ENCODE results near the gene MYLK.
"Not testable (repeated sequence)": the region's sequence is repeated elsewhere in the genome, so short reads cannot be mapped to it uniquely, and the experiment has no call there.

The MYLK gene

DNA sequence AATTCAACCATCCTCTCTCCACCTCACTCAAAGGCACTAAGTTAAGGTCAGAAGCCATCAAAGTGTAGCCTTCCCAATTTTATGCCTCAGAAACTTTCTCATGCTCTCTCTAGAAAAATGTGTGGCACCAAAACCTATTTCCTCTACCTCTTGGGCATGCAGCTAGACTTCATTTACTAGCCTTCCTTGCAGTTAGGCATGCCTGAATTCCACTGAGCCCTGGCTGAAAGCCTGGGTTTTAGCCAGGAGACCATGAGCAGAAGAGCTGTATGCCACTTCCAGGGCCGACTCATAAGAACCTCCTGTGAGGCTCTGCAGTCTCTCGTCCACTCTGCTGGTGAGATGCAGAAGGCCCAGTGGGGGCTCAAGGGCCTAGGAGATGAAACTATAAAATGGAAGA, 145.0 kb downstream of the MYLK start:
- Histone ChIP-seq H3K4me3 (ENCODE audit: extremely low read depth, insufficient read depth, low read length, poor library complexity, severe bottlenecking) (no peak overlapping the region), H3K27ac (ENCODE audit: low read depth, low read length, severe bottlenecking) (no peak overlapping the region), H3K9me3 (ENCODE audit: control insufficient read depth, low read length) (no peaks in the 10 kb centered on the region), H3K4me1 (ENCODE audit: control insufficient read depth, insufficient read depth, low read length, poor library complexity, severe bottlenecking) (peaks cover 35% of the 10 kb centered on the region), H3K36me3 (ENCODE audit: control insufficient read depth, insufficient read depth, low read length) (peaks cover 3% of the 10 kb centered on the region)
- 86 to 93% methylated on average over 1 to 2 of the region's 2 CpGs for WGBS, 2 experiments (ENCODE audit: insufficient coverage in 2 of 2)

- not testable (repeated sequence) for H3K9me3 ChIP-seq (ENCODE audit: control insufficient read depth, low read length); H3K36me3 ChIP-seq (ENCODE audit: control insufficient read depth, insufficient read depth, low read length); H3K4me3 ChIP-seq (ENCODE audit: extremely low read depth, insufficient read depth, low read length, poor library complexity, severe bottlenecking); H3K27ac ChIP-seq (ENCODE audit: low read depth, low read length, severe bottlenecking)
- H3K4me1 ChIP-seq (ENCODE audit: control insufficient read depth, insufficient read depth, low read length, poor library complexity, severe bottlenecking): peaks cover 41% of the 10 kb centered on the region
- WGBS, 2 experiments (ENCODE audit: insufficient coverage in 2 of 2): 90% methylated on average over 3 of the region's 5 CpGs
Measured at GRCh38 chr3:123738522-123738921, 145.6 kb downstream of the MYLK start.

DNA sequence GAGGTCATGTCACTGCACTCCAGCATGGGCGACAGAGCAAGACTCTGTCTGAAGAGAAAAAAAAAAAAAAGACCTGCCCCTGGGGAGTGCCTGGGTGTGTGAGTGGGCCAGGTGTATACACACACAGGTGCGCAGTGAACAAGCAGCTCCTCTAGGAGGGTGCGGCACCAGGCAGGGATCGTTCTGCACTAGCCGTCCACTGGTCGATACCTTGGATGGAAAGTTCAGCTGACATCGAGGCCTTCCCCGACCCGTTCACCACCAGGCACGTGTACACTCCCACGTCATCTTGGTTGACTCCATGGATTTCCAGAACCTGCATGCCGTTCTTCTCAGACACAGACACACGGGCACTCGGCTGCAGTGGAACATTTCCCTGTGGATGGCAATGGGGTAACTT, 147.0 kb downstream of the MYLK start:
- H3K9me3 ChIP-seq (ENCODE audit: control insufficient read depth, low read length): no peaks in the 10 kb centered on the region
- H3K36me3 ChIP-seq (ENCODE audit: control insufficient read depth, insufficient read depth, low read length): peaks cover 15% of the 10 kb centered on the region
- 94 to 97% methylated on average over 14 of the region's 14 CpGs for WGBS, 2 experiments (ENCODE audit: insufficient coverage in 2 of 2)
- H3K4me1 ChIP-seq (ENCODE audit: control insufficient read depth, insufficient read depth, low read length, poor library complexity, severe bottlenecking): peaks cover 50% of the 10 kb centered on the region
- H3K27ac ChIP-seq (ENCODE audit: low read depth, low read length, severe bottlenecking): no peak overlapping the region
- H3K4me3 ChIP-seq (ENCODE audit: extremely low read depth, insufficient read depth, low read length, poor library complexity, severe bottlenecking): no peak overlapping the region

- Histone ChIP-seq H3K36me3 (ENCODE audit: control insufficient read depth, insufficient read depth, low read length) (peaks cover 15% of the 10 kb centered on the region), H3K27ac (ENCODE audit: low read depth, low read length, severe bottlenecking) (no peak overlapping the region), H3K4me3 (ENCODE audit: extremely low read depth, insufficient read depth, low read length, poor library complexity, severe bottlenecking) (no peak overlapping the region), H3K4me1 (ENCODE audit: control insufficient read depth, insufficient read depth, low read length, poor library complexity, severe bottlenecking) (peaks cover 39% of the 10 kb centered on the region), H3K9me3 (ENCODE audit: control insufficient read depth, low read length) (no peaks in the 10 kb centered on the region)
- 60 to 83% methylated on average over 1 to 2 of the region's 2 CpGs for WGBS, 2 experiments (ENCODE audit: insufficient coverage in 2 of 2)
Measured at GRCh38 chr3:123735456-123735855, 148.7 kb downstream of the MYLK start.

DNA sequence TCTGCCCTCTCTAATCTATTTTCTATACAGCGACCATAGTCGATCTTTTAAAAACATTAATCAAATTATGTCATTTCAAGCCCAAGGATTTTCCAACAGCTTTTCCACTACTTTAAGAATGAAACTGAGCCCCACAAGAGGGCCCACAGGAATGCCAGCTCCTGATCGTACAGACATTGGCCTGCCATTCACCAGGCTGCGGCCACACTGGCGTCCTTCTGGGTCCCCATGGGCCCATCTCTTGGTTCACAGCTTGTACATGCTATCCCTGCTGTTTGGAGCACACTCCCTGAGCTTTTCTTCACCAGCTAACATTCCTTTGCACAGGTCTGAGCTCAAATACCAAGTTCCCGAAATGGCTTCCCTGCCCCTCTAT, 149.6 kb downstream of the MYLK start:
- no peak overlapping the region for H3K4me3 ChIP-seq (ENCODE audit: extremely low read depth, insufficient read depth, low read length, poor library complexity, severe bottlenecking)
- 75 to 77% methylated on average over 6 of the region's 6 CpGs for WGBS, 2 experiments (ENCODE audit: insufficient coverage in 2 of 2)
- peaks cover 15% of the 10 kb centered on the region for H3K36me3 ChIP-seq (ENCODE audit: control insufficient read depth, insufficient read depth, low read length)
- H3K27ac ChIP-seq (ENCODE audit: low read depth, low read length, severe bottlenecking): peak overlapping the region; percentile 72
- peaks cover 30% of the 10 kb centered on the region for H3K4me1 ChIP-seq (ENCODE audit: control insufficient read depth, insufficient read depth, low read length, poor library complexity, severe bottlenecking)
- H3K9me3 ChIP-seq (ENCODE audit: control insufficient read depth, low read length): no peaks in the 10 kb centered on the region

DNA sequence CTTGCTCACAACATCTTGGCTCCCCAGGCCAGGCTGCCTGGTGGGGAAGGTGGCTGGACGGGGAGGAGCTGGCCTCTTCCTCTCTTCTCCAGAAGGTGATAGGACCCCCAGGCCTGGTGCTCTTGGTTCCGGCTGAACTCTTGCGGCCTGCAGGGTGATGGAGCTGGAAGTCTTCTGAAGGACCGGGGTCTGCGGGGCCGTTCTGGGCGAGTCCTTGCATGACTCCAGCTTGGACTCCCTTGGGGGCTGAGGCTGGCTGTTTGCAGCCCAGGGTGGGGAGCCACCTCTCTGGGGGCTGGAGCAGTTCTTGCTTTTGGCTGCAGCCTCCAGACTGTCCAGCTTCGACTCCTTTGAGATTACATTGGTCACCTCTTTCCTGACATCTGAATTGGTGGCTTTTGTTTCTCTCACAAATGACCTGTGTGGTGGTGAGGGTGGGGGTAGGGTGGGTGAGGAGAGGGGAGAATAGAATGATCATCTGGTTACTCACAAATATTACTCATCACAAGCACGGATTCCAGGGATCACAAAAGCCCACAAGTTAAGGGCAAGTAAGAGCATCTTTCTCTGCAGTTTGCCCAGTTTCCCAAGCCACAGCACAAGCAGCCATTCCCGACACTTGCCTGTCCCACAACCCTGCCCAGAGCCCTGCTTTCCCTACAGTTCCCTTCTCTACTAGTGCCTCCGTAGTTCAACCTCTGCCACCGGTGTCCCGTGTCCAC, 150.2 kb downstream of the MYLK start:
- Histone ChIP-seq H3K36me3 (ENCODE audit: control insufficient read depth, insufficient read depth, low read length) (peaks cover 15% of the 10 kb centered on the region), H3K9me3 (ENCODE audit: control insufficient read depth, low read length) (peaks cover 4% of the 10 kb centered on the region), H3K4me1 (ENCODE audit: control insufficient read depth, insufficient read depth, low read length, poor library complexity, severe bottlenecking) (peaks cover 30% of the 10 kb centered on the region), H3K27ac (ENCODE audit: low read depth, low read length, severe bottlenecking) (peak overlapping the region; percentile 72), H3K4me3 (ENCODE audit: extremely low read depth, insufficient read depth, low read length, poor library complexity, severe bottlenecking) (no peak overlapping the region)
- 85 to 88% methylated on average over 9 to 10 of the region's 13 CpGs for WGBS, 2 experiments (ENCODE audit: insufficient coverage in 2 of 2)

- Histone ChIP-seq H3K4me3 (ENCODE audit: extremely low read depth, insufficient read depth, low read length, poor library complexity, severe bottlenecking) (no peak overlapping the region), H3K27ac (ENCODE audit: low read depth, low read length, severe bottlenecking) (no peak overlapping the region)
- WGBS, 2 experiments (ENCODE audit: insufficient coverage in 2 of 2): 100% methylated on average over 3 to 4 of the region's 4 CpGs
Measured at GRCh38 chr3:123733341-123733740, 150.8 kb downstream of the MYLK start.

DNA sequence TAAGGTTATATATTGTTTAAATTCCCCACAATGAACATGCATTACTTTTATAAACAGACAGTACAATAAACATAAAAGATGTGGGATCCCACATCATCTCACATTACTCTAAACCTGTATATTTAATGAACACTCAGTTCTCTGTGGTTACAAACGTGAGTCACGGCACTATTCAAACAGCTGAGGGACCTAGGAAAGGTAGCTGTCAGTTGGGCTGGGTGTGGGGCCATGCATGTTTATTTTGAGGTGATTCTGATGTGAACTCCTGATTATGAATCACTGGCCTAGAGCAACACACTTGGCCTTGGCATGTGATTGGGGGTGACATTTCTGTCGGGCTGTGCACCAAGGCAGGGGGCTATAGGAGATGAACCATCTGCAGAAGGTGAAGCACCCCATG, 151.7 kb downstream of the MYLK start:
- H3K4me3 ChIP-seq (ENCODE audit: extremely low read depth, insufficient read depth, low read length, poor library complexity, severe bottlenecking): no peak overlapping the region
- peaks cover 15% of the 10 kb centered on the region for H3K36me3 ChIP-seq (ENCODE audit: control insufficient read depth, insufficient read depth, low read length)
- H3K9me3 ChIP-seq (ENCODE audit: control insufficient read depth, low read length): peaks cover 8% of the 10 kb centered on the region
- H3K27ac ChIP-seq (ENCODE audit: low read depth, low read length, severe bottlenecking): no peak overlapping the region
- WGBS, 2 experiments (ENCODE audit: insufficient coverage in 2 of 2): 89 to 100% methylated on average over 2 to 3 of the region's 3 CpGs
- peaks cover 30% of the 10 kb centered on the region for H3K4me1 ChIP-seq (ENCODE audit: control insufficient read depth, insufficient read depth, low read length, poor library complexity, severe bottlenecking)

More at GRCh38 chr3:123733341-123733740, 150.8 kb downstream of the MYLK start:
- H3K9me3 ChIP-seq (ENCODE audit: control insufficient read depth, low read length): peaks cover 8% of the 10 kb centered on the region
- peaks cover 15% of the 10 kb centered on the region for H3K36me3 ChIP-seq (ENCODE audit: control insufficient read depth, insufficient read depth, low read length)
- H3K4me1 ChIP-seq (ENCODE audit: control insufficient read depth, insufficient read depth, low read length, poor library complexity, severe bottlenecking): peaks cover 30% of the 10 kb centered on the region

DNA sequence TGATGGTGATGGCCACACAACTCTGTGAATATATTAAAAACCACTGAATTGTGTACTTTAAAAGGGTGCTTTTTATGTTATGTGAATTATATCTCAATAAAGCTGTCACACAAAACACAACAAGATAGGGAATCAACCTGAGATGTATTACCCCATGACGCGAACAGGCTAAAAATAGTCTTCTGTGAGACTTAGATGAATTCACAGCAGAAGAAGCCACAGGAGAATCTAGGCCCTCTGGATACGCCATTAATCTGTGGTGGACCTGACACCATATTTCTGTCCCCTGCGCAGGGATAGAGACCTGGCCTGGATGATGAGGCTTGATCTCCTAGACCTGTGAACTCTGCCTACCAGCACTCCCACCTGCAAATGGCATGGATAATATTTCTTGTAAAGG, 153.3 kb downstream of the MYLK start:
- H3K4me3 ChIP-seq (ENCODE audit: extremely low read depth, insufficient read depth, low read length, poor library complexity, severe bottlenecking): no peak overlapping the region
- H3K36me3 ChIP-seq (ENCODE audit: control insufficient read depth, insufficient read depth, low read length): peaks cover 12% of the 10 kb centered on the region
- H3K4me1 ChIP-seq (ENCODE audit: control insufficient read depth, insufficient read depth, low read length, poor library complexity, severe bottlenecking): peaks cover 30% of the 10 kb centered on the region
- H3K9me3 ChIP-seq (ENCODE audit: control insufficient read depth, low read length): peaks cover 8% of the 10 kb centered on the region
- H3K27ac ChIP-seq (ENCODE audit: low read depth, low read length, severe bottlenecking): no peak overlapping the region
- WGBS, 2 experiments (ENCODE audit: insufficient coverage in 2 of 2): 94 to 96% methylated on average over 3 to 4 of the region's 4 CpGs

DNA sequence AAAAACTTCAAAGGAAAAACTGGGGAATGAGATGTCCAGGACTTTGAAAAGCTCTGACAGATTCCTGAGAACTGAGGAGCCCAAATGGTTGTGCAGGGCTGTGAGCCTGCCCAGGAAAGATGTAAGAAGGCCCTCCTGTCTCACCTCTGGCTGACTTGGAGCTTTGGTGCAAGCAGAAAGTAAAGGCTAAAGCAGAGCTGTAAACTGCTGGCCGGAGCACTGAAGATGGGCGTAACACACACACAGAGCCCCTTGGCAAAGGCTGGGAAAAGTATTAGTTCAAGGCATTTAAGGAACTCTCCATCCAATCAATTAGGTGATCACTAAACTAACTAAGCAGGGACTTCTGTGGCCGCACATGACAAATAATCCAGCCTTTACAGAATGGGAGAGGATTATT, 155.1 kb downstream of the MYLK start:
- peaks cover 8% of the 10 kb centered on the region for H3K9me3 ChIP-seq (ENCODE audit: control insufficient read depth, low read length)
- H3K36me3 ChIP-seq (ENCODE audit: control insufficient read depth, insufficient read depth, low read length): peaks cover 12% of the 10 kb centered on the region
- peaks cover 14% of the 10 kb centered on the region for H3K4me1 ChIP-seq (ENCODE audit: control insufficient read depth, insufficient read depth, low read length, poor library complexity, severe bottlenecking)
- no peak overlapping the region for H3K4me3 ChIP-seq (ENCODE audit: extremely low read depth, insufficient read depth, low read length, poor library complexity, severe bottlenecking)
- H3K27ac ChIP-seq (ENCODE audit: low read depth, low read length, severe bottlenecking): no peak overlapping the region
- no CpG with 5 or more reads among the region's 3 CpGs for WGBS, 2 experiments (ENCODE audit: insufficient coverage in 2 of 2)

DNA sequence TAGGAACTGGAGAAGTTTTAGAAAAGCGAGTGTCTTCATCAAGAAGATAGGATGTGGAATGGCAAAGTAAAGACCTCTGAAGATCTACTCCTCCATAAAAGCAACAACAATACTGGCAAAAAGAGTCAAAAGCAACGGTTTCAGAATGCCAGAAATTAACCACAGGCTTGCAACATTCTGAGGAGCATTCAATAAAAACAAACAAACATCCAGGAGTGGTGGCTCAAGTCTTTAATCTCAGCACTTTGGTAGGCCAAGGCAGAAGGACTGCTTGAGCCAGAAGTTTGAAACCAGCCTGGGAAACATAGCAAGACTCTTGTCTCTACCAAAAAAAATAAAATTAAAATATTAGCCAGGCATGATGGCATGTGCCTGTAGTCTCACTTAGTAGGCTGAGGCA, 156.1 kb downstream of the MYLK start:
- no peak overlapping the region for H3K27ac ChIP-seq (ENCODE audit: low read depth, low read length, severe bottlenecking)
- peaks cover 5% of the 10 kb centered on the region for H3K36me3 ChIP-seq (ENCODE audit: control insufficient read depth, insufficient read depth, low read length)
- H3K4me1 ChIP-seq (ENCODE audit: control insufficient read depth, insufficient read depth, low read length, poor library complexity, severe bottlenecking): peaks cover 8% of the 10 kb centered on the region
- no peak overlapping the region for H3K4me3 ChIP-seq (ENCODE audit: extremely low read depth, insufficient read depth, low read length, poor library complexity, severe bottlenecking)
- H3K9me3 ChIP-seq (ENCODE audit: control insufficient read depth, low read length): peaks cover 8% of the 10 kb centered on the region
- 67% methylated on average over 1 of the region's 2 CpGs; no CpG with 5 or more reads in 1 of the 2 experiments for WGBS, 2 experiments (ENCODE audit: insufficient coverage in 2 of 2)
